GM12878 (cell line): ENCODE measurements around the gene PRRX2. TPM values are rescaled to one million over a fixed set of nuclear protein-coding genes. Genes with fewer than 3 reads are reported as not detected.

Experiments used
- ATAC-seq: fragments of 200-7000 bp; cut with Tn5 transposase; 3 replicates; pipeline ENCODE4 v1.9.1; 2020; ENCODE audit warnings: mild to moderate bottlenecking, moderate library complexity
- BruUV-seq: library from RNA; stranded (reverse); fragments of 400-500 nt; replicated peaks from 2 replicates; lab custom pipeline; 2021; lab: Mats Ljungman, UMichigan
- CTCF ChIA-PET: fragments of 300-600 bp; sonication (Branson Sonifier 250); formaldehyde crosslinking; extraction: SDS; loops from one replicate; lab custom pipeline; 2021; ENCODE audit warnings: inconsistent platforms; lab: Yijun Ruan, JAX
- POLR2A ChIA-PET: fragments of 350-600 bp; formaldehyde crosslinking; extraction: SDS; loops from one replicate; lab custom pipeline; 2021; ENCODE audit warnings: inconsistent platforms; lab: Charles Lee
- RAD21 ChIA-PET: fragments of 300-600 bp; sonication (Branson Sonifier 250); formaldehyde crosslinking; loops from one replicate; lab custom pipeline; 2023; ENCODE audit warnings: antibody characterized with exemption; ENCODE audit not compliant: unreplicated experiment; lab: Charles Lee
- SMC1A ChIA-PET: fragments of 300-600 bp; sonication (Branson Sonifier 250); formaldehyde crosslinking; loops from one replicate; lab custom pipeline; 2023; ENCODE audit not compliant: unreplicated experiment, uncharacterized antibody; lab: Charles Lee
- DNase-seq: peaks from one replicate; pipeline ENCODE4 v3.0.0-alpha.2; 2011; ENCODE audit warnings: low read depth, low spot score
- FAIRE-seq: peaks from 3 replicates; lab custom pipeline; 2011; peaks lifted over from hg19 to GRCh38; lab: Jason Lieb, UNC
- H2AFZ ChIP-seq: 2 replicates; pipeline ENCODE4 v1.6.0; 2011; ENCODE audit warnings: low read depth, low read length, control low read depth; ENCODE audit not compliant: control insufficient read depth
- H3K27ac ChIP-seq: 2 replicates; pipeline ENCODE4 v1.5.1; 2011; ENCODE audit warnings: control low read depth; ENCODE audit not compliant: control insufficient read depth, insufficient read depth
- H3K27me3 ChIP-seq, 2 experiments: replicated peaks in 1 of 2; 2 replicates each; pipeline versions ENCODE4 v1.6.0 to v1.6.1; 2011; ENCODE audit warnings: low read length in 1 of 2; ENCODE audit not compliant: control insufficient read depth in 2 of 2, insufficient read depth in 2 of 2
- H3K36me3 ChIP-seq, 2 experiments: 2 replicates each; pipeline ENCODE4 v1.5.1; 2011; ENCODE audit warnings: low read length in 1 of 2; ENCODE audit not compliant: control insufficient read depth in 2 of 2, insufficient read depth in 2 of 2
- H3K4me1 ChIP-seq: 2 replicates; pipeline ENCODE4 v1.6.1; 2011; ENCODE audit warnings: mild to moderate bottlenecking, low read length, moderate library complexity, mixed read lengths; ENCODE audit not compliant: control insufficient read depth, insufficient read depth
- H3K4me2 ChIP-seq: 2 replicates; pipeline ENCODE4 v1.6.0; 2011; ENCODE audit warnings: control low read depth; ENCODE audit not compliant: control insufficient read depth, insufficient read depth
- H3K4me3 ChIP-seq: fragments of 200-600 bp; sonication (generic); 2 replicates; pipeline ENCODE4 v1.5.1; 2016
- H3K79me2 ChIP-seq: 2 replicates; pipeline ENCODE4 v1.6.0; 2011; ENCODE audit warnings: low read length; ENCODE audit not compliant: control insufficient read depth, insufficient read depth
- H3K9ac ChIP-seq: 2 replicates; pipeline ENCODE4 v1.8.0; 2011; ENCODE audit warnings: low read length, control low read depth, mixed read lengths; ENCODE audit not compliant: control insufficient read depth, insufficient read depth
- H3K9me3 ChIP-seq: replicated peaks from 3 replicates; pipeline ENCODE4 v1.5.1; 2011; ENCODE audit warnings: mild to moderate bottlenecking, low read length; ENCODE audit not compliant: control insufficient read depth, insufficient read depth
- H4K20me1 ChIP-seq: 2 replicates; pipeline ENCODE4 v1.6.0; 2011; ENCODE audit not compliant: control insufficient read depth, insufficient read depth
- BACH1 ChIP-seq: fragments of 450-650 bp; IDR thresholded peaks from 2 replicates; pipeline ENCODE4 v1.6.1; 2017; ENCODE audit warnings: mild to moderate bottlenecking, borderline replicate concordance
- CREB1 ChIP-seq: IDR thresholded peaks from 2 replicates; pipeline ENCODE4 v1.6.1; 2012; ENCODE audit warnings: low read depth, mild to moderate bottlenecking, inconsistent platforms
- DPF2 ChIP-seq: fragments of 450-650 bp; IDR thresholded peaks from 2 replicates; pipeline ENCODE4 v1.6.1; 2017; ENCODE audit warnings: mild to moderate bottlenecking
- GABPA ChIP-seq: IDR thresholded peaks from 2 replicates; pipeline ENCODE4 v1.6.1; 2014; ENCODE audit warnings: antibody characterized with exemption, low read depth, mild to moderate bottlenecking, inconsistent platforms
- MTA2 ChIP-seq: fragments of 450-650 bp; IDR thresholded peaks from 2 replicates; pipeline ENCODE4 v1.6.1; 2016; ENCODE audit warnings: low read depth, mild to moderate bottlenecking, moderate library complexity
- MXI1 ChIP-seq: fragments of 150-350 bp; IDR thresholded peaks from 2 replicates; pipeline ENCODE4 v1.6.1; 2011; ENCODE audit warnings: low read depth, mild to moderate bottlenecking, inconsistent platforms, low read length, improper control_type of control experiment
- NFYA ChIP-seq: IDR thresholded peaks from 2 replicates; pipeline ENCODE4 v1.6.1; 2011; ENCODE audit warnings: low read depth, mild to moderate bottlenecking, low read length, improper control_type of control experiment, borderline replicate concordance
- SMC3 ChIP-seq: IDR thresholded peaks from 2 replicates; pipeline ENCODE4 v1.6.1; 2011; ENCODE audit warnings: low read length, improper control_type of control experiment, borderline replicate concordance
- SREBF2 ChIP-seq: IDR thresholded peaks from 2 replicates; pipeline ENCODE4 v1.6.1; 2012; ENCODE audit warnings: mild to moderate bottlenecking, low read length
- WRNIP1 ChIP-seq: IDR thresholded peaks from 2 replicates; pipeline ENCODE4 v1.6.1; 2011; ENCODE audit warnings: low read depth, low read length, improper control_type of control experiment, borderline replicate concordance
- YY1 ChIP-seq: IDR thresholded peaks from 2 replicates; pipeline ENCODE4 v1.6.1; 2011; ENCODE audit warnings: low read depth, mild to moderate bottlenecking, low read length
- WGBS: methylation state at CpG from one replicate; pipeline ENCODE4 v1.1.6; 2016; ENCODE audit warnings: low lambda C conversion rate; ENCODE audit not compliant: insufficient replicate concordance, insufficient coverage; ENCODE audit errors: missing lambda C conversion rate; 5-methylcytosine and 5-hydroxymethylcytosine counted together
- in situ Hi-C: fragments of 300-500 bp; cut with MboI; formaldehyde crosslinking; loops from 9 replicates; pipeline ENCODE4 v1.14.3; 2018; ENCODE audit warnings: mixed read lengths
- intact Hi-C: fragments of 100-400 bp; cut with micrococcal nuclease; formaldehyde crosslinking; loops from one replicate; pipeline ENCODE4 v1.14.2; 2022; ENCODE audit not compliant: unreplicated experiment
- polyA plus RNA-seq, 11 experiments: library from polyadenylated mRNA; depleted of rRNA in 4 of 11; unstranded in 6 of 11; stranded (reverse) in 5 of 11; fragments of >200 nt; fragmentation: Nextera tagmentation in 4 of 11; fragmentation: Illumina TruSeq in 1 of 11; extraction: Ambion mirVana in 4 of 11; extraction: Trizol in 1 of 11; gene quantifications; 1 replicate in 1 of 11; 2 replicates in 10 of 11; pipeline versions ENCODE4 v1.2.1 to v1.2.3, GENCODE V29; 2011 to 2016; ENCODE audit warnings: inconsistent platforms in 2 of 11, missing spikeins in 2 of 11, low read depth in 1 of 11
- total RNA-seq, 4 experiments: library from RNA; depleted of rRNA in 3 of 4; stranded (reverse); fragments of >200 nt in 3 of 4; fragmentation: Illumina TruSeq in 1 of 4; extraction: Trizol in 1 of 4; gene quantifications; 2 replicates each; pipeline versions ENCODE4 v1.2.1 to v1.2.3, GENCODE V29; 2013 to 2021
- TF ChIP-seq, protein P1 (sequence below): fragments of 450-650 bp; IDR thresholded peaks from 2 replicates; pipeline ENCODE4 v1.6.1; 2018; ENCODE audit warnings: borderline replicate concordance, mild to moderate bottlenecking; ENCODE audit not compliant: partially characterized antibody
- TF ChIP-seq, protein P2 (sequence below): IDR thresholded peaks from 2 replicates; pipeline ENCODE4 v1.6.1; 2012; ENCODE audit warnings: low read depth, low read length, improper control_type of control experiment
- TF ChIP-seq, protein P3 (sequence below): IDR thresholded peaks from 2 replicates; pipeline ENCODE4 v1.6.1; 2012; ENCODE audit warnings: mild to moderate bottlenecking, low read depth, low read length

Gene PRRX2
- total and polyA plus RNA-seq, 10 of the 15 experiments (the other 5 are each of a cell fraction or from before 2014, with no cell fraction given), result not detected

DNA sequence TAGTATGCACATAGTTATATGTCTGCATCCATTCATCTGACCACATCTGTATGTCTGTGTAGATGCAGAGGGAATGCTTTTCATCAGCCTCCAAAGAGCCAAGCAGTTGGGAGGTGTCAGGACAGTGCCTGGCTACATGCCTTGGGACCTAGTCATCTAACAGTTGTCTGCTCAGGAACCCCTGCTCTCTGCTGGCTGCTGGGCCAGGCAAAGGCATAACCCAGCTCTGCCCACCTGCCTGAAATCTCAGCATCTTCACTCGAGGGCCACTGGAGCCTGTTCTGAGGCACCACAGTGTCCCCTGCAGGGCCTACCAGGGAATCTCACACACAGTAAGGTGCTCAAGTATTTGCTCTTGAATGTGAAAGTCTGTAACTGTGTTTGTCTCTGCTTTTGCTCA, 48.3 kb upstream of the PRRX2 start (continued):
- no peak for TF ChIP-seq YY1
- TF ChIP-seq, all 136 proteins: peak for 3

DNA sequence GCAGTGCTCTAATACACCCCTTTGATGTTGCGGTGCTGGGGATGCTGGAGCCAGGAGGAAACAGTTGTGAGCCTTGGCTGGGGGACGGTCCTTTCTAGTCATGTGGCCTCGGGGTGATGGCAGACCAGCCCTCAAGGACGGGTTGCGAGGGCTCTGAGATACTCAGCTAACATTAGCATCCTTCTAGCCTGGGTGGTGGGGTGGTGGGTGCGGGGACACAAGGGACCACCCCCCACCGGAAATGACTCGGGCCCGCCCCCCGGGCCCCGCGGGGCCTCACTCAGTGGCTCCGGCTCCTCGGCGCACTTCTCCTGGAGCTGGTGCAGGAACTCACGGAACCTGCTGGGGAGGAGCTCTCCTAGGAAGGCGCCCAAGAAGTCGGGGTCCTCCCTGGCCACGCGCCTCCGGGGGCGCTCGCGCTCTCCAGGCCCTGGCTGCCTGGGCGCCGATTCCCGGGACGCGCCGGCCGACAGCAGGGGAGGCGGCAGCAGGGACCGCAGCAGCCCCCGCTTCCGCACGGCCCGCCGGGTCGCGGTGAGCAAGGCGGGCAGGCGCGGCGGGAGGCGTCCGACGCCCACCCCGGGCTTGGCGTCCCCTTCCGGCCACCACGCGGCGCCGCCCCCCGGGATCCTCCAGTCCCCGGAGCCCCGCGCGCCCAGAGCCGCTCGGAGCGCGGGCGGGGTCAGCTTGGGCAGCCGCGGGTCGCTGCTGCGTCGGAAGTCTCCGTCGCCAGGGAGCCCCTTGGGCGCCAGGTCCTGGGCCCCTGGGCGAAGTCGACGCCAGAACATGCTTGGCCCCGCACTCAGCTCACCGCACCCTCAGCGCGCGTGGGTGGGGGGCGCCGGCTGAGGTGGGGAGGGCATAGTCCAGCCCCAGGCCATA, 45.4 kb upstream of the PRRX2 start:
- no peak for DNase-seq
- no peak for TF ChIP-seq SMC3
- TF ChIP-seq MXI1, result no peak
- TF ChIP-seq WRNIP1, result no peak
- TF ChIP-seq GABPA, result no peak
- TF ChIP-seq, protein P1, sequence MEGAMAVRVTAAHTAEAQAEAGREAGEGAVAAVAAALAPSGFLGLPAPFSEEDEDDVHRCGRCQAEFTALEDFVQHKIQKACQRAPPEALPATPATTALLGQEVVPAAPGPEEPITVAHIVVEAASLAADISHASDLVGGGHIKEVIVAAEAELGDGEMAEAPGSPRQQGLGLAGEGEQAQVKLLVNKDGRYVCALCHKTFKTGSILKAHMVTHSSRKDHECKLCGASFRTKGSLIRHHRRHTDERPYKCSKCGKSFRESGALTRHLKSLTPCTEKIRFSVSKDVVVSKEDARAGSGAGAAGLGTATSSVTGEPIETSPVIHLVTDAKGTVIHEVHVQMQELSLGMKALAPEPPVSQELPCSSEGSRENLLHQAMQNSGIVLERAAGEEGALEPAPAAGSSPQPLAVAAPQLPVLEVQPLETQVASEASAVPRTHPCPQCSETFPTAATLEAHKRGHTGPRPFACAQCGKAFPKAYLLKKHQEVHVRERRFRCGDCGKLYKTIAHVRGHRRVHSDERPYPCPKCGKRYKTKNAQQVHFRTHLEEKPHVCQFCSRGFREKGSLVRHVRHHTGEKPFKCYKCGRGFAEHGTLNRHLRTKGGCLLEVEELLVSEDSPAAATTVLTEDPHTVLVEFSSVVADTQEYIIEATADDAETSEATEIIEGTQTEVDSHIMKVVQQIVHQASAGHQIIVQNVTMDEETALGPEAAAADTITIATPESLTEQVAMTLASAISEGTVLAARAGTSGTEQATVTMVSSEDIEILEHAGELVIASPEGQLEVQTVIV, result no peak
- TF ChIP-seq NFYA, result no peak
- no peak for TF ChIP-seq YY1
- TF ChIP-seq SREBF2, result no peak
- no peak for TF ChIP-seq MTA2
- no peak for TF ChIP-seq BACH1
- TF ChIP-seq, protein P2, sequence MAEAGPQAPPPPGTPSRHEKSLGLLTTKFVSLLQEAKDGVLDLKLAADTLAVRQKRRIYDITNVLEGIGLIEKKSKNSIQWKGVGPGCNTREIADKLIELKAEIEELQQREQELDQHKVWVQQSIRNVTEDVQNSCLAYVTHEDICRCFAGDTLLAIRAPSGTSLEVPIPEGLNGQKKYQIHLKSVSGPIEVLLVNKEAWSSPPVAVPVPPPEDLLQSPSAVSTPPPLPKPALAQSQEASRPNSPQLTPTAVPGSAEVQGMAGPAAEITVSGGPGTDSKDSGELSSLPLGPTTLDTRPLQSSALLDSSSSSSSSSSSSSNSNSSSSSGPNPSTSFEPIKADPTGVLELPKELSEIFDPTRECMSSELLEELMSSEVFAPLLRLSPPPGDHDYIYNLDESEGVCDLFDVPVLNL, result no peak
- no peak for TF ChIP-seq CREB1
- TF ChIP-seq, protein P3, sequence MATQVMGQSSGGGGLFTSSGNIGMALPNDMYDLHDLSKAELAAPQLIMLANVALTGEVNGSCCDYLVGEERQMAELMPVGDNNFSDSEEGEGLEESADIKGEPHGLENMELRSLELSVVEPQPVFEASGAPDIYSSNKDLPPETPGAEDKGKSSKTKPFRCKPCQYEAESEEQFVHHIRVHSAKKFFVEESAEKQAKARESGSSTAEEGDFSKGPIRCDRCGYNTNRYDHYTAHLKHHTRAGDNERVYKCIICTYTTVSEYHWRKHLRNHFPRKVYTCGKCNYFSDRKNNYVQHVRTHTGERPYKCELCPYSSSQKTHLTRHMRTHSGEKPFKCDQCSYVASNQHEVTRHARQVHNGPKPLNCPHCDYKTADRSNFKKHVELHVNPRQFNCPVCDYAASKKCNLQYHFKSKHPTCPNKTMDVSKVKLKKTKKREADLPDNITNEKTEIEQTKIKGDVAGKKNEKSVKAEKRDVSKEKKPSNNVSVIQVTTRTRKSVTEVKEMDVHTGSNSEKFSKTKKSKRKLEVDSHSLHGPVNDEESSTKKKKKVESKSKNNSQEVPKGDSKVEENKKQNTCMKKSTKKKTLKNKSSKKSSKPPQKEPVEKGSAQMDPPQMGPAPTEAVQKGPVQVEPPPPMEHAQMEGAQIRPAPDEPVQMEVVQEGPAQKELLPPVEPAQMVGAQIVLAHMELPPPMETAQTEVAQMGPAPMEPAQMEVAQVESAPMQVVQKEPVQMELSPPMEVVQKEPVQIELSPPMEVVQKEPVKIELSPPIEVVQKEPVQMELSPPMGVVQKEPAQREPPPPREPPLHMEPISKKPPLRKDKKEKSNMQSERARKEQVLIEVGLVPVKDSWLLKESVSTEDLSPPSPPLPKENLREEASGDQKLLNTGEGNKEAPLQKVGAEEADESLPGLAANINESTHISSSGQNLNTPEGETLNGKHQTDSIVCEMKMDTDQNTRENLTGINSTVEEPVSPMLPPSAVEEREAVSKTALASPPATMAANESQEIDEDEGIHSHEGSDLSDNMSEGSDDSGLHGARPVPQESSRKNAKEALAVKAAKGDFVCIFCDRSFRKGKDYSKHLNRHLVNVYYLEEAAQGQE, result no peak
- TF ChIP-seq DPF2, result no peak

More for the DNA sequence above, 45.4 kb upstream of the PRRX2 start:
- Histone ChIP-seq H3K9me3 (no peaks in the 10 kb centered on the region), H3K27ac (no peak overlapping the region), H3K36me3 (no peaks in the 10 kb centered on the region), H3K27me3 (peaks cover 6 to 11% of the 10 kb centered on the region in 2 experiments), H3K4me2 (no peak overlapping the region), H3K4me3 (no peak overlapping the region), H3K79me2 (no peaks in the 10 kb centered on the region), H3K4me1 (peaks cover 6% of the 10 kb centered on the region), H2AFZ (no peak overlapping the region), H3K9ac (no peak overlapping the region), H4K20me1 (no peaks in the 10 kb centered on the region; the same call in 1 of the 2 replicates)
- intact Hi-C loops (loop anchor here (10.0 kb wide), 1 partner anchor 445 kb away; the partner anchor contains the start of gene IER5L), in situ Hi-C loops (no loop called here)
- no TSS peak for BruUV-seq
- no peak for ATAC-seq
- no peak for FAIRE-seq
- WGBS, result 10% methylated on average over 35 of the region's 82 CpGs
- POLR2A ChIA-PET, result interaction anchor here (0.7 kb wide), 1 partner anchor 477 kb away, joined by 3 read pairs; no protein-coding TSS in a partner anchor
- CTCF ChIA-PET, result interaction anchor here (0.9 to 2.5 kb wide), 5 partner anchors 9 to 488 kb away, joined by 3 to 10 read pairs (median 8); no protein-coding TSS in a partner anchor
- RAD21 ChIA-PET, result interaction anchor here (0.9 kb wide), 1 partner anchor 446 kb away, joined by 5 read pairs; no protein-coding TSS in a partner anchor
- SMC1A ChIA-PET, result no interaction called here
